Measurements from ENCODE around the gene EYA4.

EYA4 gene

DNA sequence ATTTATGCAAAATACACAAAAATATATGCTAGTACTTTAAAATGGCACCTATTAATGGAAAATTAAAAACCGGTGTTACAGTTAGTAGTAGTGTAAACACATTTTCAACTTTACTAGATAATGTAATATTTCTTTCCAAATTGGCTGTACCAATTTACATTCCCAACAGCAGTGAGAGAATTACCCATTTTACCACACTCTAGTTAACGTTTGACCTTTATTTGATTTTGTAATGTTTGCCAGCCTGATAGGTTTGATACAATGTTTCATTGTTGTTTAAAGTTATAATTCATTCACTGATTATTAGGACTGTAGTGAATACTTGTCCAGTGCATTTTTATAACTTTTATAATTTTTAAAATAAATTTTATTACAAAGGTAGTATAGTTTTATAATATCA, 182.1 kb downstream of the EYA4 start:
- TF ChIP-seq, protein P1, sequence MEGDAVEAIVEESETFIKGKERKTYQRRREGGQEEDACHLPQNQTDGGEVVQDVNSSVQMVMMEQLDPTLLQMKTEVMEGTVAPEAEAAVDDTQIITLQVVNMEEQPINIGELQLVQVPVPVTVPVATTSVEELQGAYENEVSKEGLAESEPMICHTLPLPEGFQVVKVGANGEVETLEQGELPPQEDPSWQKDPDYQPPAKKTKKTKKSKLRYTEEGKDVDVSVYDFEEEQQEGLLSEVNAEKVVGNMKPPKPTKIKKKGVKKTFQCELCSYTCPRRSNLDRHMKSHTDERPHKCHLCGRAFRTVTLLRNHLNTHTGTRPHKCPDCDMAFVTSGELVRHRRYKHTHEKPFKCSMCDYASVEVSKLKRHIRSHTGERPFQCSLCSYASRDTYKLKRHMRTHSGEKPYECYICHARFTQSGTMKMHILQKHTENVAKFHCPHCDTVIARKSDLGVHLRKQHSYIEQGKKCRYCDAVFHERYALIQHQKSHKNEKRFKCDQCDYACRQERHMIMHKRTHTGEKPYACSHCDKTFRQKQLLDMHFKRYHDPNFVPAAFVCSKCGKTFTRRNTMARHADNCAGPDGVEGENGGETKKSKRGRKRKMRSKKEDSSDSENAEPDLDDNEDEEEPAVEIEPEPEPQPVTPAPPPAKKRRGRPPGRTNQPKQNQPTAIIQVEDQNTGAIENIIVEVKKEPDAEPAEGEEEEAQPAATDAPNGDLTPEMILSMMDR (IDR thresholded peaks at IDR 0.05): no peak
- TF ChIP-seq ZFX (IDR thresholded peaks at IDR 0.05; ENCODE audit: borderline replicate concordance): no peak

GRCh38 chr6:133424359-133424758, 183.2 kb downstream of the EYA4 start:
- TF ChIP-seq, protein P1 (IDR thresholded peaks at IDR 0.05): no peak
- no peak for TF ChIP-seq ZFX (IDR thresholded peaks at IDR 0.05; ENCODE audit: borderline replicate concordance)

More for the DNA sequence above, 182.1 kb downstream of the EYA4 start:
- no peak overlapping the region for H3K27ac ChIP-seq

GRCh38 chr6:133426038-133426437, 184.9 kb downstream of the EYA4 start:
- no peak overlapping the region for H3K27ac ChIP-seq
- TF ChIP-seq ZFX (IDR thresholded peaks at IDR 0.05; ENCODE audit: borderline replicate concordance): no peak
- TF ChIP-seq, protein P1 (IDR thresholded peaks at IDR 0.05): no peak

More at GRCh38 chr6:133424359-133424758, 183.2 kb downstream of the EYA4 start:
- no peak overlapping the region for H3K27ac ChIP-seq

GRCh38 chr6:133428295-133428694, 187.1 kb downstream of the EYA4 start:
- TF ChIP-seq, protein P1 (IDR thresholded peaks at IDR 0.05): no peak
- TF ChIP-seq ZFX (IDR thresholded peaks at IDR 0.05; ENCODE audit: borderline replicate concordance): no peak

GRCh38 chr6:133430530-133430929, 189.4 kb downstream of the EYA4 start:
- TF ChIP-seq, protein P1 (IDR thresholded peaks at IDR 0.05): no peak
- no peak for TF ChIP-seq ZFX (IDR thresholded peaks at IDR 0.05; ENCODE audit: borderline replicate concordance)
- no peak overlapping the region for H3K27ac ChIP-seq

More at GRCh38 chr6:133428295-133428694, 187.1 kb downstream of the EYA4 start:
- no peak overlapping the region for H3K27ac ChIP-seq

- TF ChIP-seq, protein P1 (IDR thresholded peaks at IDR 0.05): no peak
- no peak for TF ChIP-seq ZFX (IDR thresholded peaks at IDR 0.05; ENCODE audit: borderline replicate concordance)
These were observed 189.9 kb downstream of the EYA4 start for GRCh38 chr6:133431031-133431430.

DNA sequence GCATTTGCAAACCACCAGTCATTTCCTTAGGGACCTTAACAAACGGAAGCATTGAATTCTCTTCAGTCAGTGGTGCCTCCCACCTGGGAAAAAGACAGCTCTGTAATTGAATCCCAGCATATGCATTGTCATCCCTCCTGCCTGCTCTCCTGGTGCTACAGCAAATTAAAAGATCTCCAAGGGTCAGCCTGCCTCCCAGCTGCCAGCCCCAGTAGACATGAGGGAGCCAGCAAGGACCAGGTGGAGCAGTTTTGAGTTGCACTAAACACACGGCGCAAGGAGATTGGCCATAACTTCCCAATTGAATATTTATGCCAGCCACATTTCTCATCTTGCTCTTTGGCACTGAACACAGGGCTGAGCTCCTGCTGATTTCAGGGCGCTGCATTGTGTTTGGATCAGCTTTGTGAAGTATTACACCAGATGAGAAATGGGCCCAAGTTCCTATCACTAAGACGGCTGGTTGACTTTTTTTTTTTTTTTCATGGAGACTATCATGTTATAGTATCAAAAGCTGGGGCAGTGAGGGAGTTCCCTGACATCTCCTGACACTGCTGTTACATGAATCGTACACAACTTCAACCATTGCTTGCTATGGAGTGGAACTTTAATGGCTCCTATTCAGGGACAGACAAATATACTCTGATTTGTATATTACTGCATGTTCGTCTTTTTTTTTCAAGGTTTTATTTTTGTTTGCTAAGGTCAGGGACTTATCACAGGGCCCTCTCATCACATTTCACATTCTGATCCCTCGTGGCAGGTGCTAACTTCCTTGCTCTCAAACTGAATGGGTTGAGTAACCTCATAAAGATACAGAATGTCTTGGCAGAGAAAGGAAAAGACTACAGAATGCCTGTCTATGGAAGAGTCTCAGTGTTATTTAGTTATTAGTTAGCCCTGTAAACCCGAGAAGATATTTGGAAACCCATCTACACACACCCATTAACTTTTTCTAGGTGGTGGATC, 191.1 kb downstream of the EYA4 start:
- TF ChIP-seq ZFX (IDR thresholded peaks at IDR 0.05; ENCODE audit: borderline replicate concordance): no peak
- TF ChIP-seq, protein P1 (IDR thresholded peaks at IDR 0.05): no peak
- H3K27ac ChIP-seq: no peak overlapping the region

More at GRCh38 chr6:133431031-133431430, 189.9 kb downstream of the EYA4 start:
- no peak overlapping the region for H3K27ac ChIP-seq

Measured in 22Rv1 (cell line).